AG04449 (cell line): ENCODE data around the gene PDZD8.

Experiments used
- CTCF ChIA-PET: fragments of 350-600 bp; formaldehyde crosslinking; extraction: SDS; loops from one replicate; lab custom pipeline; 2021; ENCODE audit warnings: antibody characterized with exemption; lab: Yijun Ruan, JAX
- POLR2A ChIA-PET: fragments of 400-600, 350-600 bp; formaldehyde crosslinking; extraction: SDS; loops from one replicate; lab custom pipeline; 2020; ENCODE audit warnings: antibody characterized with exemption, inconsistent platforms; lab: Yijun Ruan, JAX
- DNase-seq: peaks from one replicate; pipeline ENCODE4 v3.0.0-alpha.2; 2010; ENCODE audit warnings: low read depth, low spot score
- H3K4me3 ChIP-seq: 2 replicates; pipeline ENCODE4 v1.5.1; 2011; ENCODE audit warnings: low read depth, mild to moderate bottlenecking, control low read depth, low read length
- CTCF ChIP-seq: IDR thresholded peaks from one replicate; pipeline ENCODE4 v1.5.1; 2011; ENCODE audit warnings: mild to moderate bottlenecking, moderate library complexity, low read length, control low read depth, inconsistent platforms; ENCODE audit not compliant: insufficient read depth; ENCODE audit errors: missing control alignments

Gene PDZD8

GRCh38 chr10:117342641-117343040 is 32.6 kb downstream of the PDZD8 start:
- ChIA-PET POLR2A (no interaction called here), CTCF (interaction anchor here (1.6 kb wide), 1 partner anchor 24 kb away, joined by 5 read pairs; no protein-coding TSS in a partner anchor)
- no peak for TF ChIP-seq CTCF
- H3K4me3 ChIP-seq: no peak overlapping the region
- DNase-seq: peak; percentile 59

GRCh38 chr10:117341061-117341460 is 34.2 kb downstream of the PDZD8 start:
- H3K4me3 ChIP-seq: no peak overlapping the region
- ChIA-PET CTCF (interaction anchor here (1.0 to 1.6 kb wide), 2 partner anchors 21 to 22 kb away, joined by 3 to 5 read pairs; no protein-coding TSS in a partner anchor), POLR2A (no interaction called here)
- no peak for TF ChIP-seq CTCF
- no peak for DNase-seq

- no peak for TF ChIP-seq CTCF
- no peak overlapping the region for H3K4me3 ChIP-seq
- POLR2A ChIA-PET: no interaction called here
- DNase-seq: no peak
- CTCF ChIA-PET: interaction anchor here (1.0 to 1.3 kb wide), 2 partner anchors 20 to 114 kb away, joined by 3 read pairs; no protein-coding TSS in a partner anchor
Observed at GRCh38 chr10:117339979-117340378, 35.3 kb downstream of the PDZD8 start.

- H3K4me3 ChIP-seq: no peak overlapping the region
- ChIA-PET POLR2A (no interaction called here), CTCF (interaction anchor here (1.3 kb wide), 1 partner anchor 113 kb away, joined by 3 read pairs; no protein-coding TSS in a partner anchor)
- no peak for TF ChIP-seq CTCF
- DNase-seq: no peak
Observed at GRCh38 chr10:117339578-117339977, 35.7 kb downstream of the PDZD8 start.

GRCh38 chr10:117334926-117335325 is 40.3 kb downstream of the PDZD8 start:
- no peak for TF ChIP-seq CTCF
- ChIA-PET POLR2A (no interaction called here), CTCF (interaction anchor here (0.6 to 0.8 kb wide), 2 partner anchors 13 to 39 kb away, joined by 3 read pairs; no protein-coding TSS in a partner anchor)
- H3K4me3 ChIP-seq: no peak overlapping the region
- no peak for DNase-seq

GRCh38 chr10:117334066-117334465 is 41.2 kb downstream of the PDZD8 start:
- no peak for DNase-seq
- no peak for TF ChIP-seq CTCF
- ChIA-PET POLR2A (no interaction called here), CTCF (interaction anchor here (0.6 to 3.5 kb wide), 3 partner anchors 15 to 117 kb away, joined by 3 to 28 read pairs (median 7); no protein-coding TSS in a partner anchor)
- no peak overlapping the region for H3K4me3 ChIP-seq
